HCT116 (cell line): Measurements from ENCODE around the gene CHRNA9. TPM values are rescaled to one million over a fixed set of nuclear protein-coding genes. Genes with fewer than 3 reads are reported as not detected.
A peak's percentile ranks its signal among the peaks of the same experiment; 100 is the strongest.

ENCODE experiments used
- ATAC-seq: fragments of 200-7000 bp; cut with Tn5 transposase; 2 replicates; pipeline ENCODE4 v1.9.1; 2020; ENCODE audit warnings: mild to moderate bottlenecking, moderate library complexity
- BruUV-seq: library from RNA; stranded (reverse); fragments of 400-500 nt; replicated peaks from 2 replicates; lab custom pipeline; 2021; lab: Mats Ljungman, UMichigan
- CTCF ChIA-PET: fragments of 300-600 bp; sonication (Branson Sonifier 250); formaldehyde crosslinking; loops from one replicate; lab custom pipeline; 2021; ENCODE audit warnings: antibody characterized with exemption; lab: Charles Lee
- POLR2A ChIA-PET: fragments of 300-600, 350-600 bp; sonication (Branson Sonifier 250); formaldehyde crosslinking; loops from one replicate; lab custom pipeline; 2021; ENCODE audit warnings: antibody characterized with exemption; lab: Charles Lee
- RAD21 ChIA-PET, 2 experiments: fragments of 300-600 bp; sonication (Branson Sonifier 250); formaldehyde crosslinking; loops; one replicate each; lab custom pipeline; 2023; ENCODE audit warnings: low total read pairs in 2 of 2; ENCODE audit not compliant: uncharacterized antibody in 2 of 2, unreplicated experiment in 2 of 2, low non-redundant PET in 1 of 2; lab: Charles Lee
- DNase-seq: peaks from one replicate; pipeline ENCODE4 v3.0.0-alpha.2; 2010; ENCODE audit warnings: low read depth, low spot score
- H2AFZ ChIP-seq: fragments of 200-600 bp; shearing (Covaris generic), sonication (generic); 2 replicates; pipeline ENCODE4 v1.6.1; 2017; ENCODE audit warnings: low read depth, mixed run types, mixed read lengths, antibody characterized with exemption, low read length; ENCODE audit not compliant: poor library complexity, severe bottlenecking
- H3K27ac ChIP-seq: 2 replicates; pipeline ENCODE4 v1.5.1; 2012; ENCODE audit warnings: low read depth, low read length
- H3K27me3 ChIP-seq: fragments of 200-600 bp; sonication (generic); 2 replicates; pipeline ENCODE4 v1.6.1; 2016; ENCODE audit warnings: mixed run types, low read length, mixed read lengths; ENCODE audit not compliant: insufficient read depth
- H3K36me3 ChIP-seq, 2 experiments: fragments of 200-500 bp in 1 of 2; fragments of 200-600 bp in 1 of 2; sonication (Bioruptor generic) in 1 of 2; sonication (generic) in 1 of 2; 2 replicates each; pipeline versions ENCODE4 v1.5.1 to v1.6.1; 2014 to 2016; ENCODE audit warnings: low read length in 2 of 2, inconsistent platforms in 1 of 2, mixed read lengths in 1 of 2, mixed run types in 1 of 2; ENCODE audit not compliant: insufficient read depth in 2 of 2, control insufficient read depth in 1 of 2
- H3K4me1 ChIP-seq, 2 experiments: fragments of 200-600 bp in 1 of 2; sonication (generic) in 1 of 2; 2 replicates each; pipeline versions ENCODE4 v1.5.1 to v1.6.1; 2012 to 2017; ENCODE audit warnings: low read length in 2 of 2, inconsistent platforms in 1 of 2, mild to moderate bottlenecking in 1 of 2, mixed read lengths in 1 of 2, mixed run types in 1 of 2, moderate library complexity in 1 of 2; ENCODE audit not compliant: insufficient read depth in 2 of 2, control insufficient read depth in 1 of 2
- H3K4me2 ChIP-seq: fragments of 200-600 bp; sonication (generic); 2 replicates; pipeline ENCODE4 v1.6.1; 2017; ENCODE audit warnings: mixed run types, low read length, mixed read lengths
- H3K4me3 ChIP-seq, 2 experiments: fragments of 200-600 bp in 1 of 2; sonication (generic) in 1 of 2; replicated peaks in 1 of 2; 2 replicates each; pipeline ENCODE4 v1.5.1; 2011 to 2016; ENCODE audit warnings: low read length in 2 of 2, control low read depth in 1 of 2, low read depth in 1 of 2, mild to moderate bottlenecking in 1 of 2, mixed read lengths in 1 of 2, mixed run types in 1 of 2
- H3K79me2 ChIP-seq: fragments of 200-600 bp; sonication (generic); 2 replicates; pipeline ENCODE4 v1.6.1; 2017; ENCODE audit warnings: mild to moderate bottlenecking, mixed run types, low read length, moderate library complexity, mixed read lengths; ENCODE audit not compliant: insufficient read depth
- H3K9ac ChIP-seq: fragments of 200-600 bp; sonication (generic); 2 replicates; pipeline ENCODE4 v1.6.1; 2016; ENCODE audit warnings: low read length, mixed read lengths
- H3K9me2 ChIP-seq: fragments of 200-600 bp; sonication (generic), shearing (Covaris generic); 2 replicates; pipeline ENCODE4 v1.6.1; 2017; ENCODE audit warnings: mixed run types, mild to moderate bottlenecking, moderate library complexity; ENCODE audit not compliant: insufficient read depth
- H3K9me3 ChIP-seq, 2 experiments: fragments of 200-500 bp in 1 of 2; fragments of 200-600 bp in 1 of 2; sonication (Bioruptor generic) in 1 of 2; sonication (generic) in 1 of 2; 2 replicates each; pipeline ENCODE4 v1.6.1; 2014 to 2017; ENCODE audit warnings: low read length in 2 of 2, mixed read lengths in 2 of 2, inconsistent platforms in 1 of 2, low read depth in 1 of 2, mild to moderate bottlenecking in 1 of 2, mixed run types in 1 of 2, moderate library complexity in 1 of 2; ENCODE audit not compliant: control insufficient read depth in 1 of 2, insufficient read depth in 1 of 2
- H4K20me1 ChIP-seq: fragments of 200-600 bp; sonication (generic), shearing (Covaris generic); 2 replicates; pipeline ENCODE4 v1.6.1; 2017; ENCODE audit warnings: mixed run types, mild to moderate bottlenecking, moderate library complexity; ENCODE audit not compliant: insufficient read depth
- CBX3 ChIP-seq: IDR thresholded peaks from 2 replicates; pipeline ENCODE4 v1.6.1; 2012; ENCODE audit warnings: low read depth
- JUND ChIP-seq: IDR thresholded peaks from 2 replicates; pipeline ENCODE4 v1.6.1; 2012
- RAD21 ChIP-seq: IDR thresholded peaks from 2 replicates; pipeline ENCODE4 v1.6.1; 2012; ENCODE audit warnings: low read depth, mild to moderate bottlenecking
- SIN3A ChIP-seq: IDR thresholded peaks from 2 replicates; pipeline ENCODE4 v1.6.1; 2012; ENCODE audit warnings: low read depth
- SP1 ChIP-seq: IDR thresholded peaks from 2 replicates; pipeline ENCODE4 v1.6.1; 2012; ENCODE audit warnings: low read depth
- SRF ChIP-seq: IDR thresholded peaks from 2 replicates; pipeline ENCODE4 v1.6.1; 2012; ENCODE audit warnings: low read depth
- TCF7L2 ChIP-seq: IDR thresholded peaks from 2 replicates; pipeline ENCODE4 v1.7.0; 2011; ENCODE audit warnings: borderline replicate concordance, inconsistent platforms; ENCODE audit not compliant: insufficient read depth, insufficient read length; ENCODE audit errors: extremely low read depth
- YY1 ChIP-seq: IDR thresholded peaks from 2 replicates; pipeline ENCODE4 v1.6.1; 2011; ENCODE audit warnings: low read length, low read depth, moderate library complexity, mild to moderate bottlenecking; ENCODE audit not compliant: insufficient replicate concordance; ENCODE audit errors: extremely low read depth
- ZBTB33 ChIP-seq: IDR thresholded peaks from 2 replicates; pipeline ENCODE4 v1.6.1; 2011; ENCODE audit warnings: mild to moderate bottlenecking, low read length, moderate library complexity; ENCODE audit not compliant: insufficient replicate concordance; ENCODE audit errors: extremely low read depth
- intact Hi-C: fragments of 100-400 bp; cut with micrococcal nuclease; formaldehyde crosslinking; loops from 2 replicates; pipeline ENCODE4 v1.10.0; 2022
- total RNA-seq: library from RNA; stranded (reverse); gene quantifications from one replicate; pipeline ENCODE4 v1.2.1, GENCODE V29; 2021; ENCODE audit not compliant: unreplicated experiment
- TF ChIP-seq, protein P1 (sequence below): IDR thresholded peaks from 2 replicates; pipeline ENCODE4 v1.6.1; 2012

The CHRNA9 gene
- total RNA-seq, 1 experiment from 2014 or later = not detected

DNA sequence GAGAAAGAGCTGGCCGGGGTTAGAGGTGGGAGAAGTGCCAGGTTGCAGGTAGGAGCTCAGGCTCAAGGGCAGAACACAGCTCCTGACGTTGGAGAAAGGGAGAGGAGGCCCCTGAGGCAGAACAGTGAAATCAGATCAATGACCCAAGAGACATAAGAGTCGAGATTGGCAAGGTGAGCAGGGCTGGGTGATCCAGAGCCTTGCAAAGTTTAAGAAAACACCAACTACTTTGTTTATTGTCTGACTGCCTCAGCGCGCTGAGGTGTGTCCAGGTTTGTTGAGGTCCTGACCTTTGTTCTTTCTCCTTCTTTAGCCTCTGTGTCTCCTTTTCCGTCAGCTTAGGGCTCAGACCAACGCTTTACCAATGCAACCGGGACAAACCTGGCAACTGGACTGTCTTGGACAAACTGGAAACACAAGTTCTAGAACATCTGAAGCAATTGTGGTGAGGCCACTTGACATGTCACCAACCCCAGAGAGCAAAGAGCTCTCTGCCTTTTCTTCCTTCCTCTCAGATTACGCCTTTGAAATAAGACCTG, 28.3 kb downstream of the CHRNA9 start (continued):
- TF ChIP-seq RAD21 (no peak), SRF (no peak), SP1 (peak; percentile 56; the same call in 1 of the 2 replicates), TCF7L2 (peak; percentile 27), YY1 (no peak), CBX3 (peak; percentile 62; the same call in 1 of the 2 replicates), ZBTB33 (no peak), JUND (no peak), SIN3A (no peak)
- TF ChIP-seq, protein P1, sequence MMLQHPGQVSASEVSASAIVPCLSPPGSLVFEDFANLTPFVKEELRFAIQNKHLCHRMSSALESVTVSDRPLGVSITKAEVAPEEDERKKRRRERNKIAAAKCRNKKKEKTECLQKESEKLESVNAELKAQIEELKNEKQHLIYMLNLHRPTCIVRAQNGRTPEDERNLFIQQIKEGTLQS = no peak

DNA sequence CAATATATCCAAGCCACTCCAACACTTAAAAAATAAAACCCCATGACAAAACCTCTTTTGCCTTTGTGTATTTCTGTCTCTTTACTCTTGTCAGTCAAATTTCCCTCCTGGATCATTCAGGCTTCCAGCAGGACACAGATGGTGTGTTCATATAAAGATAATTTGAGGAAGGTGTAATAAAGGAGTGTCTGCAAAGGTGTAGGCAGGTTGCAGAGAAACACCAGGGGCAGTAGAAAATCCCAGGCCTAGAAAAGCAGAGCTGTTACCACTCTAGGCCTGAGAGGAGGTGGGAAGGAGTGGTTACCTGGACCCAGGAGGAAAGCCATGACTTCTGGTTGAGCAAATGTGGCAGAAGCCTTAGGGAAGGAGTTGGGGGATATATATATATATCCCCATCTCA, 28.8 kb downstream of the CHRNA9 start:
- Histone ChIP-seq H3K4me1 (peaks cover 15 to 18% of the 10 kb centered on the region in 2 experiments; a peak in 3 of 4 replicates), H3K4me2 (peak overlapping the region; percentile 45; the same call in 1 of the 2 replicates), H3K36me3 (no peaks in the 10 kb centered on the region), H2AFZ (no peak overlapping the region), H3K79me2 (no peaks in the 10 kb centered on the region), H4K20me1 (no peaks in the 10 kb centered on the region), H3K4me3 (no peak overlapping the region), H3K9me2 (no peaks in the 10 kb centered on the region), H3K27ac (no peak overlapping the region), H3K9ac (no peak overlapping the region), H3K27me3 (no peaks in the 10 kb centered on the region), H3K9me3 (no peaks in the 10 kb centered on the region)
- ChIA-PET RAD21 (no interaction called here), CTCF (interaction anchor here (1.3 to 1.4 kb wide), 2 partner anchors 39 to 47 kb away, joined by 3 to 4 read pairs; no protein-coding TSS in a partner anchor), POLR2A (no interaction called here)
- no TSS peak for BruUV-seq
- peak; percentile 55; the same call in 1 of the 2 replicates for ATAC-seq
- no peak for DNase-seq
- TF ChIP-seq YY1 = no peak
- 0 out of 2 replicates have a peak, but pooled peaks have one; percentile 1 for TF ChIP-seq RAD21
- intact Hi-C loops = no loop called here
